ENCODE results near the gene PELI3. TPM values are rescaled to one million over a fixed set of nuclear protein-coding genes. Genes with fewer than 3 reads are reported as not detected.

The PELI3 gene
- total and polyA plus RNA-seq, 2 donors (not counting 1 experiment from before 2014, with no cell fraction given): 3.2 to 15.6 TPM

DNA sequence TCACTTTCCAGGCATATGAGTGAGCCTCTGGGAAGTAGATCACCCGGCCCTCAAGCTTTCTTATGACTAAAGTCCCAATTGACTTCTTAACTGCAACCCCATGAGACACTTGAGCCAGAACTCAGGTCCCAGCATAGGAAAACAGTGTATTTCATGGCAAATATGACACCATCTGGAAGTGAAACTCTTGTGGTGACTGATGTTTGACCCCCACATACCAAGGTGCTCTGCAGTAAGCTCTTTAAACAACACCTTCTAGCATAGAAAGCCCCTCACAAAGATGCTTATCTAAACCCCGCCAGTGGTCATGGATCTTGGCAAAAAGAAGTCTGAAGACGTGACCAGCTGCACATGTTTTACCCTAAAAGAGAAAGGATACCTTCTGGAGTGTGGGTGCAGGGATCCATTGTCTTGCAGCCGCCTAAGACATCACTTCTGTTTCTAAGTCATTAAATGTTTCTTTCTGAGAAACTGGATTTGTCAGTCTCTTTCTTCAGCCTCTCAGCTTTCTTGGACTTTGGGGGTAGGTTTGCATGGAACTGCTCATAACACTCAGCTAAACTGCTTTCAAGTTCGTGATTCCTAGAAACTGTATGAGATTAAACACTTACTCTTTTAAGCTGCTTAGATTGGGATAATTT, 7.4 kb upstream of the PELI3 start:
- H3K27ac ChIP-seq (ENCODE audit: low read length in 2 of 2): peak overlapping the region; percentile 6 to 37
- peaks cover 45 to 46% of the 10 kb centered on the region in 2 donors for H3K4me1 ChIP-seq (ENCODE audit: control insufficient read depth in 2 of 2, insufficient read depth in 2 of 2, low read length in 2 of 2)
- POLR2A ChIA-PET: interaction anchor here (0.6 to 2.1 kb wide), 4 partner anchors 8 to 927 kb away, joined by 3 to 11 read pairs (median 6); partner anchors contain the start of genes MRPL11 and PELI3
- H3K4me2 ChIP-seq (replicated peaks; ENCODE audit: low read depth, low read length, poor library complexity, severe bottlenecking): peak overlapping the region; percentile 46
- no peaks in the 10 kb centered on the region for H3K79me2 ChIP-seq (ENCODE audit: control insufficient read depth, insufficient read depth, low read length)
- CTCF ChIA-PET: interaction anchor here (0.6 to 2.5 kb wide), 5 partner anchors 9 to 329 kb away, joined by 3 to 15 read pairs (median 3); partner anchors contain the start of genes DPP3 and MRPL11
- WGBS (ENCODE audit: insufficient coverage): 40% methylated on average over 3 of the region's 5 CpGs
- intact Hi-C loops (cut with micrococcal nuclease): no loop called here
- no peak overlapping the region for H2AFZ ChIP-seq (ENCODE audit: insufficient read depth, low read depth, low read length, poor library complexity, severe bottlenecking)
- H3K9me3 ChIP-seq (ENCODE audit: control extremely low read depth in 1 of 3, control insufficient read depth in 2 of 3, insufficient read depth in 1 of 3, low read length in 2 of 3): peaks cover 0 to 4% (median 0%) of the 10 kb centered on the region in 3 donors
- Mint-ChIP-seq H3K9me3 (ENCODE audit: insufficient read depth) (peaks cover 3% of the 10 kb centered on the region), H3K27ac (peak overlapping the region; percentile 71), H3K27me3 (no peaks in the 10 kb centered on the region), H3K4me1 (peaks cover 41% of the 10 kb centered on the region), H3K4me3 (peak overlapping the region; percentile 43)
- H3K27me3 ChIP-seq (replicated peaks in 1 of 4; ENCODE audit: control extremely low read depth in 1 of 4, control insufficient read depth in 3 of 4, insufficient read depth in 4 of 4, low read length in 3 of 4): no peaks in the 10 kb centered on the region
- TF ChIP-seq, protein P1, sequence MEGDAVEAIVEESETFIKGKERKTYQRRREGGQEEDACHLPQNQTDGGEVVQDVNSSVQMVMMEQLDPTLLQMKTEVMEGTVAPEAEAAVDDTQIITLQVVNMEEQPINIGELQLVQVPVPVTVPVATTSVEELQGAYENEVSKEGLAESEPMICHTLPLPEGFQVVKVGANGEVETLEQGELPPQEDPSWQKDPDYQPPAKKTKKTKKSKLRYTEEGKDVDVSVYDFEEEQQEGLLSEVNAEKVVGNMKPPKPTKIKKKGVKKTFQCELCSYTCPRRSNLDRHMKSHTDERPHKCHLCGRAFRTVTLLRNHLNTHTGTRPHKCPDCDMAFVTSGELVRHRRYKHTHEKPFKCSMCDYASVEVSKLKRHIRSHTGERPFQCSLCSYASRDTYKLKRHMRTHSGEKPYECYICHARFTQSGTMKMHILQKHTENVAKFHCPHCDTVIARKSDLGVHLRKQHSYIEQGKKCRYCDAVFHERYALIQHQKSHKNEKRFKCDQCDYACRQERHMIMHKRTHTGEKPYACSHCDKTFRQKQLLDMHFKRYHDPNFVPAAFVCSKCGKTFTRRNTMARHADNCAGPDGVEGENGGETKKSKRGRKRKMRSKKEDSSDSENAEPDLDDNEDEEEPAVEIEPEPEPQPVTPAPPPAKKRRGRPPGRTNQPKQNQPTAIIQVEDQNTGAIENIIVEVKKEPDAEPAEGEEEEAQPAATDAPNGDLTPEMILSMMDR (IDR thresholded peaks at IDR 0.05): no peak
- TF ChIP-seq EZH2 (IDR thresholded peaks at IDR 0.05; ENCODE audit: borderline replicate concordance, insufficient read depth, low read depth, low read length, poor library complexity, severe bottlenecking): no peak
- no peaks in the 10 kb centered on the region for H4K20me1 ChIP-seq (ENCODE audit: control insufficient read depth, insufficient read depth, low read length, poor library complexity, severe bottlenecking)
- no peak overlapping the region for H3K4me3 ChIP-seq (ENCODE audit: control extremely low read depth in 1 of 5, extremely low read depth in 1 of 5, insufficient read depth in 1 of 5, low read depth in 2 of 5, low read length in 4 of 5)
- ATAC-seq (ENCODE audit: low read depth) (peak; percentile 62), DNase-seq (peak; percentile 55)
- H3K36me3 ChIP-seq (replicated peaks in 1 of 2; ENCODE audit: control extremely low read depth in 1 of 2, control insufficient read depth in 1 of 2, extremely low read depth in 1 of 2, insufficient read depth in 2 of 2, low read length in 1 of 2): no peaks in the 10 kb centered on the region
- no peak overlapping the region for H3K9ac ChIP-seq (ENCODE audit: low read length)

DNA sequence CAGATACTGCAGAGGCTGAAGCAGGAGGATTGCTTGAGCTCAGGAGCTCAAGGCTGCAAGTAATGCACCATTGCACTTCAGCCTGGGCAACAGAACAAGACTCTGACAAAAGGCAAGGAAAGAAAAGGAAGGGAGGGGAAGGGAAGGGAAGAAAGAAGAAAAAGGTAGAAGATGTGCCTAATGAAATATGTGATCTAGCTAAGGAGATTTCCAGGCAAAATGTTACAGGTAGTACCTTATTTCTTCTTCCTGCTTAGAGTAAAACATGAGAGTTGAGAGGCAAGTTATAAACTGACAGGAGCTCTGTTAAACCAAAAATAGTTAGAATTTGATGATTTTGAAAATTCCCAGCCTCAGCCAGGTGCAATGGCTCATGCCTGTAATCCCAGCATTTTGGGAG, 4.7 kb upstream of the PELI3 start:
- Histone ChIP-seq H3K36me3 (replicated peaks in 1 of 2; ENCODE audit: control extremely low read depth in 1 of 2, control insufficient read depth in 1 of 2, extremely low read depth in 1 of 2, insufficient read depth in 2 of 2, low read length in 1 of 2) (no peaks in the 10 kb centered on the region), H3K9me3 (ENCODE audit: control extremely low read depth in 1 of 3, control insufficient read depth in 2 of 3, insufficient read depth in 1 of 3, low read length in 2 of 3) (peaks cover 0 to 4% (median 0%) of the 10 kb centered on the region in 3 donors), H3K27ac (ENCODE audit: low read length in 2 of 2) (no peak overlapping the region), H3K79me2 (ENCODE audit: control insufficient read depth, insufficient read depth, low read length) (no peaks in the 10 kb centered on the region), H2AFZ (ENCODE audit: insufficient read depth, low read depth, low read length, poor library complexity, severe bottlenecking) (no peak overlapping the region), H3K9ac (ENCODE audit: low read length) (no peak overlapping the region), H3K4me1 (ENCODE audit: control insufficient read depth in 2 of 2, insufficient read depth in 2 of 2, low read length in 2 of 2) (peaks cover 50 to 59% of the 10 kb centered on the region in 2 donors), H3K27me3 (replicated peaks in 1 of 4; ENCODE audit: control extremely low read depth in 1 of 4, control insufficient read depth in 3 of 4, insufficient read depth in 4 of 4, low read length in 3 of 4) (no peaks in the 10 kb centered on the region), H3K4me2 (replicated peaks; ENCODE audit: low read depth, low read length, poor library complexity, severe bottlenecking) (no peak overlapping the region), H3K4me3 (ENCODE audit: control extremely low read depth in 1 of 5, extremely low read depth in 1 of 5, insufficient read depth in 1 of 5, low read depth in 2 of 5, low read length in 4 of 5) (no peak overlapping the region), H4K20me1 (ENCODE audit: control insufficient read depth, insufficient read depth, low read length, poor library complexity, severe bottlenecking) (no peaks in the 10 kb centered on the region)
- ChIA-PET CTCF (interaction anchor here (1.0 kb wide), 1 partner anchor 21 kb away, joined by 3 read pairs; no protein-coding TSS in a partner anchor), POLR2A (no interaction called here)
- Mint-ChIP-seq H3K27ac (no peak overlapping the region), H3K27me3 (no peaks in the 10 kb centered on the region), H3K4me1 (peaks cover 50% of the 10 kb centered on the region), H3K9me3 (ENCODE audit: insufficient read depth) (peaks cover 3% of the 10 kb centered on the region), H3K4me3 (no peak overlapping the region)
- intact Hi-C loops (cut with micrococcal nuclease): no loop called here
- DNase-seq (no peak), ATAC-seq (ENCODE audit: low read depth) (no peak)
- TF ChIP-seq, protein P1 (IDR thresholded peaks at IDR 0.05): no peak
- TF ChIP-seq EZH2 (IDR thresholded peaks at IDR 0.05; ENCODE audit: borderline replicate concordance, insufficient read depth, low read depth, low read length, poor library complexity, severe bottlenecking): no peak
